ENCODE results near the gene WFS1.

WFS1 gene

GRCh38 chr4:6340446-6341015 lies 70.9 kb downstream of the WFS1 start:
- no peak for DNase-seq (ENCODE audit: low read depth)

GRCh38 chr4:6341696-6342095 lies 72.0 kb downstream of the WFS1 start:
- DNase-seq (ENCODE audit: low read depth): no peak

GRCh38 chr4:6342530-6343293 lies 73.1 kb downstream of the WFS1 start:
- no peak for DNase-seq (ENCODE audit: low read depth)

GRCh38 chr4:6343939-6344408 lies 74.3 kb downstream of the WFS1 start:
- DNase-seq (ENCODE audit: low read depth): peak; percentile 69

GRCh38 chr4:6345096-6345830 lies 75.6 kb downstream of the WFS1 start:
- no peak for DNase-seq (ENCODE audit: low read depth)

- DNase-seq (ENCODE audit: low read depth): no peak
Observed at GRCh38 chr4:6345866-6346265, 76.2 kb downstream of the WFS1 start.

GRCh38 chr4:6346373-6347110 lies 76.9 kb downstream of the WFS1 start:
- no peak for DNase-seq (ENCODE audit: low read depth)

GRCh38 chr4:6347511-6348045 lies 77.9 kb downstream of the WFS1 start:
- DNase-seq (ENCODE audit: low read depth): no peak

GRCh38 chr4:6348408-6348807 lies 78.8 kb downstream of the WFS1 start:
- no peak for DNase-seq (ENCODE audit: low read depth)

- no peak for DNase-seq (ENCODE audit: low read depth)
Observed at GRCh38 chr4:6349896-6350603, 80.4 kb downstream of the WFS1 start.

GRCh38 chr4:6350646-6351045 lies 81.0 kb downstream of the WFS1 start:
- DNase-seq (ENCODE audit: low read depth): no peak

GRCh38 chr4:6351246-6352000 lies 81.8 kb downstream of the WFS1 start:
- no peak for DNase-seq (ENCODE audit: low read depth)

- no peak for DNase-seq (ENCODE audit: low read depth)
Observed at GRCh38 chr4:6352031-6352692, 82.5 kb downstream of the WFS1 start.

Data from iris pigment epithelial cell (primary cell).